Karpas-422 (cell line): ENCODE data around the gene HPGDS. TPM values are rescaled to one million over a fixed set of nuclear protein-coding genes. Genes with fewer than 3 reads are reported as not detected.

Experiments used
- DNase-seq: peaks from one replicate; pipeline ENCODE4 v3.0.0-alpha.2; 2015
- H2AFZ ChIP-seq: fragments of 200-600 bp; sonication (generic); 2 replicates; pipeline ENCODE4 v1.6.1; 2014; ENCODE audit warnings: antibody characterized with exemption, low read length, mixed read lengths
- H3K27ac ChIP-seq: fragments of 200-600 bp; sonication (generic); 2 replicates; pipeline ENCODE4 v1.5.1; 2014; ENCODE audit warnings: mild to moderate bottlenecking, low read length, moderate library complexity
- H3K27me3 ChIP-seq: fragments of 200-600 bp; sonication (generic); 2 replicates; pipeline ENCODE4 v1.6.1; 2014; ENCODE audit warnings: low read length, mixed read lengths
- H3K36me3 ChIP-seq: fragments of 200-600 bp; sonication (generic); 2 replicates; pipeline ENCODE4 v1.6.1; 2014; ENCODE audit warnings: low read length, mixed read lengths; ENCODE audit not compliant: insufficient read depth
- H3K4me1 ChIP-seq: fragments of 200-600 bp; sonication (generic); 2 replicates; pipeline ENCODE4 v1.6.1; 2014; ENCODE audit warnings: mild to moderate bottlenecking, low read length, mixed read lengths
- H3K4me2 ChIP-seq: fragments of 200-600 bp; sonication (generic); 2 replicates; pipeline ENCODE4 v1.6.1; 2014; ENCODE audit warnings: low read length, low read depth, mild to moderate bottlenecking; ENCODE audit not compliant: poor library complexity, severe bottlenecking
- H3K4me3 ChIP-seq: fragments of 200-600 bp; sonication (generic); 2 replicates; pipeline ENCODE4 v1.5.1; 2014; ENCODE audit warnings: mild to moderate bottlenecking, antibody characterized with exemption, low read length, mixed read lengths
- H3K79me2 ChIP-seq: fragments of 200-600 bp; sonication (generic); 2 replicates; pipeline ENCODE4 v1.6.1; 2014; ENCODE audit warnings: mild to moderate bottlenecking, low read length, mixed read lengths
- H3K9ac ChIP-seq: fragments of 200-600 bp; sonication (generic); 2 replicates; pipeline ENCODE4 v1.6.0; 2014; ENCODE audit warnings: low read length
- H3K9me2 ChIP-seq: fragments of 200-600 bp; sonication (generic), shearing (Covaris generic); replicated peaks from 2 replicates; pipeline ENCODE4 v1.6.0; 2014; ENCODE audit warnings: mild to moderate bottlenecking, low read length, moderate library complexity; ENCODE audit not compliant: insufficient read depth
- H3K9me3 ChIP-seq: fragments of 300-700, 200-600 bp; sonication (generic); 2 replicates; pipeline ENCODE4 v1.6.1; 2014; ENCODE audit warnings: low read length, mixed read lengths
- H4K20me1 ChIP-seq: fragments of 200-600 bp; sonication (generic); 2 replicates; pipeline ENCODE4 v1.6.1; 2014; ENCODE audit warnings: mild to moderate bottlenecking, antibody characterized with exemption, low read length, low read depth; ENCODE audit not compliant: insufficient read depth
- total RNA-seq: library from RNA; depleted of rRNA; stranded (reverse); fragments of >200 nt; shearing (Covaris generic); gene quantifications from 2 replicates; pipeline ENCODE4 v1.2.3, GENCODE V29; 2014; ENCODE audit warnings: low replicate concordance; rRNA removed

Gene HPGDS
- total RNA-seq, 1 experiment from 2014 or later = not detected

DNA sequence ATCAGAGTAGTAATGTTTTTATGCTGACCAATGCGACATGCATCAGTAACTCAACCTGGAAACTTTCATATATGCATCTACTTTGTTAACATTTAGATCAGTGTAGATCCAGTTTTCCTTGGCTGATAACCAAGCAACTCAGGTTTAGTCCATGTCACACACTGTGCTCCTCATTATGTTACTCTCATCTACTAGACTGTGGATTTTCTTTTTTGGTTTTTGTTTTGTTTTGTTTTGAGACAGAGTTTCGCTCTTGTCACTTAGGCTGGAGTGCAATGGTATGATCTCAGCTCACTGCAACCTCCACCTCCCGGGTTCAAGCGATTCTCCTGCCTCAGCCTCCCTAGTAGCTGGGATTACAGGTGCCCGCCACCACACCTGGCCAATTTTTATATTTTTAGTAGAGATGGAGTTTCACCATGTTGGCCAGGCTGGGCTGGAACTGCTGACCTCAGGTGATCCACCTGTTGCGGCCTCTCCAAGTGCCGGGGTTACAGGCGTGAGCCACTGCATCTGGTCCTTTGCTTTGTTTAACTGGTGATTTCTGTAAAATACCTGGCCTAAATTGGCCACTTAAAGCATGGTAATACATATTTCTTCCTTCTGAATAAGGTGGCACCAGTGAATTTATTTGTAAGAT, 86.4 kb downstream of the HPGDS start:
- H3K9me2 ChIP-seq = no peaks in the 10 kb centered on the region
- peaks cover 44% of the 10 kb centered on the region; the same call in 1 of the 2 replicates for H3K36me3 ChIP-seq
- H3K9me3 ChIP-seq = no peaks in the 10 kb centered on the region

DNA sequence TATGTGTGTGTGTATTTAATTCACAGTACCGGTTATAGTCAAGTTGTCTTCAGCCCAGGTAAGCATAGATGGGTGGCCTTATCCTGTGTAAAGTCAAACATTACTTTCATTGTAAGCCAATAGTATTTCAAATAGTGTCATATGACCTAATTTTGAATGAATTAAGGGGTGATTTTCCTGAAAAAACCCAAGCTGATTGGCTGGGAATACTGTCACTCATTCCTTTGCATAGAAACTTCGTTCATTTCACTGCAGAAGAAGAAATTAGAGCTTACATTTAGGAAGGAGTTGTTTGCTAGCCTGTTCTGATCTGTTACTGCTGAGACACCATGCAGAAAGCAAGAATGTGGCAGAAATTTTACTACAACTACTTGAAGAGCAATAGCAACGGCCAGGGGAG, 89.6 kb downstream of the HPGDS start:
- Histone ChIP-seq H3K4me1 (0 out of 2 replicates have a peak, but pooled peaks cover 2% of the 10 kb centered on the region), H3K27ac (no peak overlapping the region), H3K9ac (no peak overlapping the region), H3K27me3 (no peaks in the 10 kb centered on the region), H4K20me1 (no peaks in the 10 kb centered on the region), H3K9me2 (no peaks in the 10 kb centered on the region), H2AFZ (no peak overlapping the region), H3K36me3 (peaks cover 46% of the 10 kb centered on the region), H3K4me3 (no peak overlapping the region), H3K9me3 (no peaks in the 10 kb centered on the region), H3K79me2 (peaks cover 29% of the 10 kb centered on the region), H3K4me2 (no peak overlapping the region)
- DNase-seq = peak; percentile 56

More for the DNA sequence above, 86.4 kb downstream of the HPGDS start:
- DNase-seq = no peak
- no peak overlapping the region for H2AFZ ChIP-seq
- H3K9ac ChIP-seq = no peak overlapping the region
- no peaks in the 10 kb centered on the region for H4K20me1 ChIP-seq
- H3K4me3 ChIP-seq = no peak overlapping the region
- H3K4me2 ChIP-seq = no peak overlapping the region
- no peaks in the 10 kb centered on the region for H3K27me3 ChIP-seq
- H3K27ac ChIP-seq = no peak overlapping the region
- 0 out of 2 replicates have a peak, but pooled peaks cover 2% of the 10 kb centered on the region for H3K4me1 ChIP-seq
- peaks cover 38% of the 10 kb centered on the region for H3K79me2 ChIP-seq

GRCh38 chr4:94251094-94251493, 91.5 kb downstream of the HPGDS start:
- Histone ChIP-seq H3K9ac (no peak overlapping the region), H3K27me3 (no peaks in the 10 kb centered on the region), H3K9me2 (no peaks in the 10 kb centered on the region), H3K4me1 (no peaks in the 10 kb centered on the region), H4K20me1 (no peaks in the 10 kb centered on the region), H3K4me2 (no peak overlapping the region), H3K27ac (no peak overlapping the region), H2AFZ (no peak overlapping the region), H3K36me3 (peaks cover 47% of the 10 kb centered on the region), H3K4me3 (no peak overlapping the region), H3K9me3 (no peaks in the 10 kb centered on the region), H3K79me2 (peaks cover 32% of the 10 kb centered on the region)
- no peak for DNase-seq

Other genes starting within 250 kb of the HPGDS start
- 44.6 and 76.7 TPM in 2 replicates for gene SMARCAD1, start 135.0 kb downstream of the HPGDS start, total RNA-seq
- 30.2 and 53.8 TPM in 2 replicates for gene PDLIM5, start 109.1 kb upstream of the HPGDS start, total RNA-seq